ENCODE measurements around the gene CASZ1.

Gene CASZ1

DNA sequence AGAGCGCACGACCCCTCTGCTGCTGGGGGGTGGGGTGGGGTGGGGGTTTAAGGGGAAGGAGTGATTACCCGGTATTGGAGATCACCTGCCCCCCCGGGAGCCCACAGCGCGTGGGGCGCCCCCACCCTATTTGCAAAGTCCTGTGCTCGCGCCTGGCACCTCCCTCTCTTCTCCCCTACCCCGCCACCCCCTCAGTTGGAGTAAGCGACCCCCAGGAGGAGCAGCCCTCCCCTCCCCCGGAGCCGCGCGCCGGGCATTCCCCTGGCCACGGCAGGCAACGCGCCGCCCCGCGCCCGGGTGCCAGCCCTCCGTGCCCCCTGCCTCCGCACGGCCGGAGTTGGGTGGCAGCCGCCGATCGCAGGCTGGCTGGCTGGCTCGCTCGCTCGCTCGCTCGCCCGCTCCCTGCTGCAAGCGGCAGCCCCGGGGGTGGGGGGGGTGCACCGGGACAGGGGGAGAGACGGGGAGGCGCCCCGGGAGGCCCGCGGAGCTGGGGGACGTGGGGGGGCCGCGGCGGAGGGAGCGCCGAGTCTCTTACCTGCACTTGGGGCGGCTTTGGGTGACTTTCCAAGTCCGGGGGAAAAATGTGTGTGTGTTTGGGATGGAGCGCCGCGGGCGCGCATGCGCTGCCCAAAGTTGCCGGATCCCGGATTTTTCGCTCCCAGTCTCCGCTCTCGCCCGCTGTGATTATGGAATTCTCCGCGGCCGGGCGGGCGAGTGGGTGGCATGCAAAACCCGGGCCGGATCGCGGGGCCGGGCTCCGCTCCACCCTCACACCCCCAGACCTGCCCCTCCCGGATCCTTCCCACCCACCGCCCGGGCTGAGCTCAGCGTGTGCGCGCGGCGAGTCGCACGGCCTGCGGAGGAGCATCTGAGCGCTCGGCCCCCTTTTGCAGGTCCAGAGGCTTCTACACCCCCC, at the start of gene CASZ1:
Gene CASZ1 (minus strand): TSS at position 618 of the 916 bp plus-strand sequence. CDS start 102,757 bp downstream, outside the sequence.
- H3K4me3 ChIP-seq (ENCODE audit: low read depth in 1 of 5, low read length in 5 of 5), result peak within 1 kb of the TSS in 4 of 5 donors; percentile 49 to 63 (median 52)
- H3K36me3 ChIP-seq (ENCODE audit: control insufficient read depth in 5 of 5, insufficient read depth in 5 of 5, low read length in 5 of 5), result no peaks in the 10 kb centered on the region
- H3K9me3 ChIP-seq (ENCODE audit: control insufficient read depth in 5 of 5, low read length in 5 of 5), result no peaks in the 10 kb centered on the region
- H3K27me3 ChIP-seq (ENCODE audit: control insufficient read depth in 5 of 5, insufficient read depth in 4 of 5, low read length in 5 of 5), result peaks cover 18 to 50% (median 43%) of the 10 kb centered on the region in 5 donors
- no peak within 1 kb of the TSS for H3K27ac ChIP-seq (ENCODE audit: low read depth, low read length)
- peak within 1 kb of the TSS in 1 of 5 donors; percentile 11 for H3K9ac ChIP-seq (ENCODE audit: low read length in 5 of 5)
- H3K4me1 ChIP-seq (ENCODE audit: control insufficient read depth in 5 of 5, insufficient read depth in 5 of 5, low read length in 5 of 5), result peaks cover 0 to 33% (median 25%) of the 10 kb centered on the region in 5 donors

DNA sequence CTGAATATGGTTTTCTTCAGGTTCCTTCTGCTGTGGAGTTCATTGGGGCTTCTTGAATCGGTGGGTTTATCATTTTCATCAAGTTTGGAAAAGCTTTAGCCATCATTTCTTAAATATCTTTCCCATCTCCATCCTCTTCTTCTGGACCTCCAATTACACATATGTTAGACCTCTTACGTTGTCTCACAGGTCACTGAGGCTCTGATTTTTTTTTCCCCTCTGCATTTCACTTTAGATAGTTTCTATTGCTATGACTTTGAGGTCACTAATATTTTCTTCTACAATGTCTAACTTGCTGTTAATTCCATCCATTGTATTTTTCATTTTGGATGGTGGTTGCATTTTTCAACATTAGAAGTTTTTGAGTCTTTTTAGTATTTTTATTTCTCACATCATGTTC, 47.3 kb upstream of the CASZ1 start:
- no peaks in the 10 kb centered on the region for H3K36me3 ChIP-seq (ENCODE audit: control insufficient read depth in 5 of 5, insufficient read depth in 5 of 5, low read length in 5 of 5)
- H3K27me3 ChIP-seq (ENCODE audit: control insufficient read depth in 5 of 5, insufficient read depth in 4 of 5, low read length in 5 of 5), result peaks cover 0 to 15% (median 13%) of the 10 kb centered on the region in 5 donors
- no peak overlapping the region for H3K27ac ChIP-seq (ENCODE audit: low read depth, low read length)
- H3K9ac ChIP-seq (ENCODE audit: low read length in 5 of 5), result no peak overlapping the region
- no peak overlapping the region for H3K4me3 ChIP-seq (ENCODE audit: low read depth in 1 of 5, low read length in 5 of 5)
- no peaks in the 10 kb centered on the region for H3K4me1 ChIP-seq (ENCODE audit: control insufficient read depth in 5 of 5, insufficient read depth in 5 of 5, low read length in 5 of 5)
- peaks cover 6 to 40% (median 20%) of the 10 kb centered on the region in 5 donors for H3K9me3 ChIP-seq (ENCODE audit: control insufficient read depth in 5 of 5, low read length in 5 of 5)

DNA sequence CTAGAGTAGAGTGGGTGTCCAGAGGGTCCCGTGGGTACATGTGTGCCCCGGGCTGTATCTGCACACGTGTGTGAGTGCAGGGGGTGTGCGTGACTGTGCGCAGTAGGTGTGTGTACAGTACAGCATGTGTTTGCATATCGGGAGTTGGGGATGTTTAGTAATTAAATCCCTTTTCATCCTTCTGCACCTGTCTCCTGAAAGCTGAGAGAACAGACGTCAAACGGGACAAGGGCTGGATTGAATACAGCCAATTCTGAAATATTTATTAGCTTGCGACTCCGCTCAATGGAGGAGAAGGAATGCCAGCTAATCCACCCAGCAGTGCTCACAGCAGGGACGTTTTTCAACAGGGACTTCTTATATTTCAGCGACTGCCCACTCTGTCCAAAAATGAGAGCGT, 44.7 kb upstream of the CASZ1 start:
- peaks cover 7 to 33% (median 27%) of the 10 kb centered on the region in 5 donors for H3K27me3 ChIP-seq (ENCODE audit: control insufficient read depth in 5 of 5, insufficient read depth in 4 of 5, low read length in 5 of 5)
- H3K36me3 ChIP-seq (ENCODE audit: control insufficient read depth in 5 of 5, insufficient read depth in 5 of 5, low read length in 5 of 5), result no peaks in the 10 kb centered on the region
- H3K9me3 ChIP-seq (ENCODE audit: control insufficient read depth in 5 of 5, low read length in 5 of 5), result peaks cover 6 to 36% (median 19%) of the 10 kb centered on the region in 5 donors
- H3K4me1 ChIP-seq (ENCODE audit: control insufficient read depth in 5 of 5, insufficient read depth in 5 of 5, low read length in 5 of 5), result no peaks in the 10 kb centered on the region
- no peak overlapping the region for H3K27ac ChIP-seq (ENCODE audit: low read depth, low read length)
- no peak overlapping the region for H3K4me3 ChIP-seq (ENCODE audit: low read depth in 1 of 5, low read length in 5 of 5)
- no peak overlapping the region for H3K9ac ChIP-seq (ENCODE audit: low read length in 5 of 5)

- Histone ChIP-seq H3K27me3 (ENCODE audit: control insufficient read depth in 5 of 5, insufficient read depth in 4 of 5, low read length in 5 of 5) (peaks cover 15 to 50% (median 40%) of the 10 kb centered on the region in 5 donors), H3K4me1 (ENCODE audit: control insufficient read depth in 5 of 5, insufficient read depth in 5 of 5, low read length in 5 of 5) (no peaks in the 10 kb centered on the region), H3K9ac (ENCODE audit: low read length in 5 of 5) (no peak overlapping the region), H3K9me3 (ENCODE audit: control insufficient read depth in 5 of 5, low read length in 5 of 5) (peaks cover 5 to 22% (median 16%) of the 10 kb centered on the region in 5 donors), H3K27ac (ENCODE audit: low read depth, low read length) (no peak overlapping the region), H3K36me3 (ENCODE audit: control insufficient read depth in 5 of 5, insufficient read depth in 5 of 5, low read length in 5 of 5) (no peaks in the 10 kb centered on the region), H3K4me3 (ENCODE audit: low read depth in 1 of 5, low read length in 5 of 5) (no peak overlapping the region)
Measured at GRCh38 chr1:10839188-10839770, 42.8 kb upstream of the CASZ1 start.

- Histone ChIP-seq H3K4me3 (ENCODE audit: low read depth in 1 of 5, low read length in 5 of 5) (no peak overlapping the region), H3K36me3 (ENCODE audit: control insufficient read depth in 5 of 5, insufficient read depth in 5 of 5, low read length in 5 of 5) (no peaks in the 10 kb centered on the region), H3K27me3 (ENCODE audit: control insufficient read depth in 5 of 5, insufficient read depth in 4 of 5, low read length in 5 of 5) (peaks cover 15 to 50% (median 40%) of the 10 kb centered on the region in 5 donors), H3K9ac (ENCODE audit: low read length in 5 of 5) (no peak overlapping the region), H3K4me1 (ENCODE audit: control insufficient read depth in 5 of 5, insufficient read depth in 5 of 5, low read length in 5 of 5) (no peaks in the 10 kb centered on the region), H3K9me3 (ENCODE audit: control insufficient read depth in 5 of 5, low read length in 5 of 5) (peaks cover 2 to 14% (median 9%) of the 10 kb centered on the region in 5 donors), H3K27ac (ENCODE audit: low read depth, low read length) (no peak overlapping the region)
Measured at GRCh38 chr1:10838541-10838940, 42.1 kb upstream of the CASZ1 start.

DNA sequence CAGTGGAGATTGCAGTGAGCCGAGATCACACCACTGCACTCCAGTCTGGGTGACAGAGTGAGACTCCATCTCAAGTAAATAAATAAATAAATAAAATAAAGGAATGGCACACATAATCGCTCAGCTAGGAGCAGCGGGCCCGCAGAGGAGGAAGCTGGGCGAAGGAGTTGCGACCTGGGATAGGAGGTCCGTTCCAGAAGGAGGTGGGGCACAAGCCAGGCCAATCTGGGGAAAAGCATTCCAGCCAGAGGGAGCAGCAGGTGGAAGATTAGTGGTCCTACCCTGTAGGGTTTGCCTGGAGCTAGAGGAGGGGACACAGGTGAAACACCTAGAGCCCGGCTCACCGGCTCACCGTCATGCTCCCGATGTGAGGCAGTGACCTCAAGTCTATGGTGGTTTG, 40.3 kb upstream of the CASZ1 start:
- Histone ChIP-seq H3K27me3 (ENCODE audit: control insufficient read depth in 5 of 5, insufficient read depth in 4 of 5, low read length in 5 of 5) (peaks cover 15 to 48% (median 40%) of the 10 kb centered on the region in 5 donors), H3K4me3 (ENCODE audit: low read depth in 1 of 5, low read length in 5 of 5) (no peak overlapping the region), H3K4me1 (ENCODE audit: control insufficient read depth in 5 of 5, insufficient read depth in 5 of 5, low read length in 5 of 5) (no peaks in the 10 kb centered on the region), H3K9me3 (ENCODE audit: control insufficient read depth in 5 of 5, low read length in 5 of 5) (no peaks in the 10 kb centered on the region), H3K27ac (ENCODE audit: low read depth, low read length) (no peak overlapping the region), H3K36me3 (ENCODE audit: control insufficient read depth in 5 of 5, insufficient read depth in 5 of 5, low read length in 5 of 5) (no peaks in the 10 kb centered on the region), H3K9ac (ENCODE audit: low read length in 5 of 5) (no peak overlapping the region)

DNA sequence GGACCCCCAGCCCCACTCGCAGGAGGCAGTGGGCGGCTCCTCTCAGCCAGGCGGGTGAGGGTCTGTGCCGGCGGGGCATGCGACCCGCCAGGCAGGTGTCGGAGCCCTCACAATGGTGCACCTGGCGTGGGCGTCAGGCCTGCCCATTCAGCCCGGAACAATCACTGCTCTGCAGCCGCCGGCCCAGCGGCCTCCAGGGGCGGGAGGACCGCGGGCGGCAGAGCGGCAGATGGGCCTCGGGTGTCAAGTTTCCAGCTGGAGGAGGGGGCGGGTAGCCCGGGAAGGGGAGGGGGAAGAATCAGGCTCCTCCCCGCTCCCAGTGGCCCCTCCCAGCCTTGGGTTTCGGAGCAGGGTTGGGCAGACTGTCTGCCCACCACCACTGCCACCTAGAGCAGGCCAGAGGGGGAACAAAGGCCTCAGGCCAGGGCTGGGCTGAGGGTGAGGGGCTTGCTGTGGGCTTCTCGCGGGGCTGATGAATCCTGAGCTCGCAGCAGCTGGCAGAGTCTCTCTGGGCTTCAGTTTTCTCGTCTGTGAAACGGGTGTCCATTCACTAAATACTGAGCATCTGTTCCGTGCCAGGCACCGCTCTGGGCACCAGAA, 39.5 kb upstream of the CASZ1 start:
- Histone ChIP-seq H3K27ac (ENCODE audit: low read depth, low read length) (no peak overlapping the region), H3K9me3 (ENCODE audit: control insufficient read depth in 5 of 5, low read length in 5 of 5) (no peaks in the 10 kb centered on the region), H3K4me1 (ENCODE audit: control insufficient read depth in 5 of 5, insufficient read depth in 5 of 5, low read length in 5 of 5) (no peaks in the 10 kb centered on the region), H3K9ac (ENCODE audit: low read length in 5 of 5) (no peak overlapping the region), H3K36me3 (ENCODE audit: control insufficient read depth in 5 of 5, insufficient read depth in 5 of 5, low read length in 5 of 5) (no peaks in the 10 kb centered on the region), H3K27me3 (ENCODE audit: control insufficient read depth in 5 of 5, insufficient read depth in 4 of 5, low read length in 5 of 5) (peaks cover 15 to 56% (median 48%) of the 10 kb centered on the region in 5 donors), H3K4me3 (ENCODE audit: low read depth in 1 of 5, low read length in 5 of 5) (no peak overlapping the region)

DNA sequence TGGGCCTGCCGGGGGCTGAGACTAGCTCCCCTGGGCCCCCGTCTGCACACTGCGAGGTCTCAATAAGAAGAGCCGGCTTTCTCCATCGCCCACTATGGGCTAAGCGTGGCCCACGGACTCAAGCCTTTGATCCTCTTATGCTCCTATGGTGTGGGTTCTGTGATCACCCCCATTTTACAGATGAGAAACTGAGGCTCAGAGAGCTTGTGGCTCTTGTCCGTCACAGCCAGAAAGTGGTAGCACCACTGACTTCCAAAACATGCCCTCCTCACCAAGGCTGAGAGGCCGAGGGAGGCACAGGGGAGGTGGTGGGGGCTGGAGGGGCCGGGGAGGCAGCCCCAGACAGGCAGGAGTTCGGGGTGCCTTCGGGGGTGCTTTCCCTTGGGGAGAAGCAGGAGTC, 39.0 kb upstream of the CASZ1 start:
- H3K4me3 ChIP-seq (ENCODE audit: low read depth in 1 of 5, low read length in 5 of 5), result no peak overlapping the region
- H3K9me3 ChIP-seq (ENCODE audit: control insufficient read depth in 5 of 5, low read length in 5 of 5), result no peaks in the 10 kb centered on the region

DNA sequence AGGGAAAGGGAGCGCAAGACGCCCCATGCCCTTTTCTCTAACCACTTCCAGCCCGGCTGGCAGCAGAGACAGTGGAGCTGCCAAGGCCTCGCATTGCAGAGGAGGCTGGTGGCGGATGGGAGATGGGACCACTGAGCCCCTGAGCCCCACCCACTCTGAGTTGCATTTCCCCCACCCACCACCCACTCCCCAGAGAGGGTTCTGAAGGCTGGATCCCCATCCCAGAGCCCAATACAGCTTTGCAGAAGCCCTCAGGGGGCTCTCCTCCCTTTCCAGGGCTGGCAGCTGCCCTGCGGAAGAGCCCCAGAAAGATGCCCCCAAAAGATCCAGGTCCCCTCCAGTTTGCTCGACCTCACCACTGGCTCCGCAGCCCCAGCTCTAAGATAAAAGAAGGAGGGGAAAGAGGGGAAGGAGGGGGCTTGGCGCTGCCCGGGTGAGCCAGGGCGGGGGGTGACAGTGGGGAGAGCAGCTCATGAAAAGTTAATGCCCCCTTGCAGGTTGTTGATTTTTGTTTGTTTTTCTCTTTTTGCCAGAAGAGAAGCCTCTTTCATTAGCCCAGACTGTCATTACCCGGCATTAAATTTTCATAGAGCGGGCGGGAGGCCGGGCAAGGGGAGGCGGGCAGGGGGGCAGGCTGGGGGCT, 38.4 kb upstream of the CASZ1 start:
- no peaks in the 10 kb centered on the region for H3K36me3 ChIP-seq (ENCODE audit: control insufficient read depth in 5 of 5, insufficient read depth in 5 of 5, low read length in 5 of 5)
- no peak overlapping the region for H3K4me3 ChIP-seq (ENCODE audit: low read depth in 1 of 5, low read length in 5 of 5)
- no peak overlapping the region for H3K27ac ChIP-seq (ENCODE audit: low read depth, low read length)
- no peaks in the 10 kb centered on the region for H3K9me3 ChIP-seq (ENCODE audit: control insufficient read depth in 5 of 5, low read length in 5 of 5)
- no peaks in the 10 kb centered on the region for H3K4me1 ChIP-seq (ENCODE audit: control insufficient read depth in 5 of 5, insufficient read depth in 5 of 5, low read length in 5 of 5)
- H3K9ac ChIP-seq (ENCODE audit: low read length in 5 of 5), result no peak overlapping the region
- peaks cover 15 to 61% (median 53%) of the 10 kb centered on the region in 5 donors for H3K27me3 ChIP-seq (ENCODE audit: control insufficient read depth in 5 of 5, insufficient read depth in 4 of 5, low read length in 5 of 5)

More for the DNA sequence above, 39.0 kb upstream of the CASZ1 start:
- no peaks in the 10 kb centered on the region for H3K36me3 ChIP-seq (ENCODE audit: control insufficient read depth in 5 of 5, insufficient read depth in 5 of 5, low read length in 5 of 5)
- H3K9ac ChIP-seq (ENCODE audit: low read length in 5 of 5), result no peak overlapping the region
- no peaks in the 10 kb centered on the region for H3K4me1 ChIP-seq (ENCODE audit: control insufficient read depth in 5 of 5, insufficient read depth in 5 of 5, low read length in 5 of 5)
- no peak overlapping the region for H3K27ac ChIP-seq (ENCODE audit: low read depth, low read length)
- H3K27me3 ChIP-seq (ENCODE audit: control insufficient read depth in 5 of 5, insufficient read depth in 4 of 5, low read length in 5 of 5), result peaks cover 15 to 61% (median 51%) of the 10 kb centered on the region in 5 donors
